ENCODE data around the gene ZBTB14. TPM values are rescaled to one million over a fixed set of nuclear protein-coding genes. Genes with fewer than 3 reads are reported as not detected.

Gene ZBTB14
- total RNA-seq, 1 donor from 2014 or later, result 16.7 TPM

DNA sequence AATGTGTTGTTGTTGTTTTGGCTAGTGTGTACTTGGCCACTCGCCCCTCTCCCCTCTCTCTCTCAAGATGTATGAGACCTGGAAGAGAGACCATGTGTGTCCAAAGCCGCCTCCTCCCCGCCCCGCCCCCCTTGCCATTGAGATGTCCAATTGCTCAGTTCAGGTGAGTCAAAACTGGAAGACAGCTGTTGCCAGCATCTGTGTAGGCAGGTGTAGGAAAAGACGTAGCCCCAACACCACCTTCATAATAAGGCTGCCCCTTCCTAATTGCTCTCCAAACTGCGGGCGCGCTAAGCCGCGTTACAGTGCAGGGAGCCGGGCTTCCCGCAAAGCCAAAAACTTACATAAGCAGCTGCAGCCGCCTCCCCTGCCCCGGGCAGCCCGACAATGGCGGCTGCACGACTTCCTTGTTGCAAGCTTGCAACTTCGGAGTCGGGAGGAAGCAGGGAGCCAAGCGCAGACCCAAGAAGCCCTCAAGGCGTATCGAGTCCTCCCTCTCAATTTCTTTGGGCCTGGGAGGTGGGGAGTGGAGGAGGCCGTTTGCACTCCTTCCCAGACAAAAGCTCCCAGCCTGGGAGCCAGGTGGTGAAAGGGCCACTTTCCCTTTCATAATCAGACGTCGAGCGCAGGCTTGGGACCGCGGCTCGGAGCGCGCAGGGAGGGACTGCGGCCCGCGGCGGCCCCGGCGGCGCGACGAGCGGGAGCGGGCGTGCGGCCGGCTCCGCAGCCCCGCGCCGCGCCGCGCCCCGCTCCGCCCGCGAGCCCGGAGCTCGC lies 882 bp downstream of the ZBTB14 start:
- ATAC-seq, result peak; percentile 3
- peak; percentile 75 for DNase-seq (ENCODE audit: low spot score)
- intact Hi-C loops (cut with DNase I), result no loop called here

DNA sequence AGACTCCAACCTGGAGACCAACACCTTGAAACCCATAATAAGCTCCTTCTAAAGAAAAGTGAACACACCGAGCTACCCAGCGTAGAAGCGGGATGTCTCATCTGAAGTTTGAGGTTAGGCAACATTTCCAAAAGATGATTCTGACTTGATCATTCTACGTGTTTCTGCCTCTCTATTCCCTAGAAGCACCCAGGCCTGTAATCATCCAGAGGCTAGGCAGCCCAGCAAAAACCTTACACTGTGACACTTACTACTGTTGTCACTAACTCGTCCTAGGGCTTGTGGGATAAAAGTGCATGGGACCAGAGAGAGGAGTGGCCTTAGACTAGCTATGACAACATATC lies 1.4 kb downstream of the ZBTB14 start:
- peak; percentile 3 for ATAC-seq
- intact Hi-C loops (cut with DNase I), result no loop called here

GRCh38 chr18:5288517-5288935 lies 7.0 kb downstream of the ZBTB14 start:
- no peak for DNase-seq (ENCODE audit: low spot score)
- intact Hi-C loops (cut with DNase I), result no loop called here
- no peak for ATAC-seq

More for the DNA sequence above, 1.4 kb downstream of the ZBTB14 start:
- DNase-seq (ENCODE audit: low spot score), result no peak

DNA sequence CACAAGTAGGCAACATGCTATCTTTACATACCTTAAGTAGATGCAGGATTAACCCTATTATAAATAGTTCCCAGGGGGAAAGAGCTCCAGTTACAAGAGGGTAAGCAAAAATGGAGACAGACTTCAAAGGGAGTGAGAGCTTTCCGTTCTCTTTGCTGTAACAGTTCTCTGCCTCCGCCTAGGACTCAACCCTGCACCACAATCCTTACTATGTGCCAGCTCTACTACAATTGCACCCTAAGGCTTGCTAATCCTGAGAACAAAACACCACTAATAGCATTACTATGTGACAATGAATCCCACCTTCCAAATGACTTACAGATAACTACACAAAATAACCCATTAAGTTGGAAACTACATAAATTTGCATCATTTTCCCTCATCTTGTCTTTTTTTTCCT lies 7.7 kb downstream of the ZBTB14 start:
- DNase-seq (ENCODE audit: low spot score) (no peak), ATAC-seq (no peak)
- intact Hi-C loops (cut with DNase I), result loop anchor here (1.0 kb wide), 1 partner anchor 48 kb away; no protein-coding TSS in a partner anchor

DNA sequence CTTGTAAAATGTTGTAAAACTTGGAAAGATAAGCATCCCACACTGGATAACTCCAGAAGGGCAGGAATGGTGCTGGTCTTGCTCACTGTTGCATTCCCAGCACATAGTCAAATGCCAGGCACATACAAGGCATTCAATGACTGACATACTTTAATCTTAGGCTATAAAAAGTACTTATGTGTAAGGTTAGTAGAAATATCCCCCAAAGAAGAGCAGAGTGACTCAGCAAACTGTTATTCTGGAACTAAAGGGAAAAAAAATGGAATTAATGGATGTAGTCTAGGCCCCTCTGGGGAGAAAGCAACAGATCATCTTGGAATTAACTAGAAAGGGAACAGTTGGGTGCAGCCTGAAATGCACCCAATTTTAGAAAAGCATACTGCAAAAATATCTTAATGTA lies 9.0 kb downstream of the ZBTB14 start:
- intact Hi-C loops (cut with DNase I), result no loop called here
- ATAC-seq (no peak), DNase-seq (ENCODE audit: low spot score) (no peak)

DNA sequence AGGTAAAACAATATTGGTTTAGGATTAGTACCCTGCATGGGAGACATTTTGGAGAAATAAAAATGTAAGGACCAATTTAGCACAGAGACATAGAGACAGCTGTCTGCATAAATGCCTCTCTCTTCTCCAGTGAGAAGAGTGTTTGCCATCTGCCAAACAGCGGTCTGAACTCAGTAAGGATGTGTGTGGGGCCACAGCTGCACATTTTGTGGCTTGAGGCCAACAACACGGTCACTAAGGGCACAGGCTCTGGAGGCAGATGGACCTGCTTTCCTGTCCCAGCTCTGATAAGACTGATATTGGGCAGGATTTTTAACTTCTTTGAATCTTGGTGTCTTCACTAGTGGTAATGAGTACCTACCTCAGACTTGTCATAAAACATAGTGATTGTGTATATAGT lies 10.2 kb downstream of the ZBTB14 start:
- intact Hi-C loops (cut with DNase I), result no loop called here
- ATAC-seq (no peak), DNase-seq (ENCODE audit: low spot score) (no peak)

DNA sequence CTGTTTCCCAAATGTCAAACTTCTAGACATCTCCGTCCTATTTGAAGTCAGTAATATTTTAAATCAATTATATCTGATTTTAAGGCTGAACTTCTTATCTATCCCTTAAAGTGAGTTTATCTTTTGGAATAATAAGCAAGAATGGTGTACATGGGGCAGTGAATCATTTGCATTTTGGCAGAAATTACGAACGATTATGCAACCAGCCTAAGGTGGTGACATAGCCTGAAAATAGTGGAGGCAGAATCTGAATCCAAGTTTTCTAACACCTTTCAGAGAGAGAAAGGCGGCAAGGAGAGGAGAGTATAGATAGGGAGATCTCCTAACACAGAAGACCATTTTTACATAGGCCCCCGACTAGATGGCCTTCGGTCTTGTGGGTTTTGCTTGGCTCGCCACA lies 10.7 kb downstream of the ZBTB14 start:
- ATAC-seq (no peak), DNase-seq (ENCODE audit: low spot score) (no peak)
- intact Hi-C loops (cut with DNase I), result no loop called here

- no peak for DNase-seq (ENCODE audit: low spot score)
- no peak for ATAC-seq
- intact Hi-C loops (cut with DNase I), result no loop called here
Observed at GRCh38 chr18:5282770-5283169, 12.8 kb downstream of the ZBTB14 start.

GRCh38 chr18:5276947-5277346 lies 18.6 kb downstream of the ZBTB14 start:
- ATAC-seq (no peak), DNase-seq (ENCODE audit: low spot score) (no peak)
- intact Hi-C loops (cut with DNase I), result no loop called here

DNA sequence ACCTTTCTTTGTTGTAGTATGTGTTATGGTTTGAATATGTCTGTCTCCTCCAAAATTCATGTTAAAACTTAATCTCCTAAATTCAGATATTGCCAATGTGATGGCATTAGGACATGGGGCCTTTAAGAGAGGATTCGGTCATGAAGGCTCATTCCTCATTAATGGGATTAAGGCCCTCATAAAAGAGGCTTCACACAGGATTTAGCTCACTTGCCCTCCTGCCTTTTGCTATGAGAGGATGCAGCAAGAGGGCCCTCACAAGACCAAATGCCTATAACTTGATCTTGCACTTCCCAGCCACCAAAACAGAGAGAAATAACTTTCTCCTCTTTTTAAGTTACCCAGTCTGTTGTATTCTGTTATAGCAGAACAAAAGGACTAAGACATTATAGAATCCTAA lies 19.7 kb downstream of the ZBTB14 start:
- intact Hi-C loops (cut with DNase I), result no loop called here
- ATAC-seq, result no peak
- no peak for DNase-seq (ENCODE audit: low spot score)

DNA sequence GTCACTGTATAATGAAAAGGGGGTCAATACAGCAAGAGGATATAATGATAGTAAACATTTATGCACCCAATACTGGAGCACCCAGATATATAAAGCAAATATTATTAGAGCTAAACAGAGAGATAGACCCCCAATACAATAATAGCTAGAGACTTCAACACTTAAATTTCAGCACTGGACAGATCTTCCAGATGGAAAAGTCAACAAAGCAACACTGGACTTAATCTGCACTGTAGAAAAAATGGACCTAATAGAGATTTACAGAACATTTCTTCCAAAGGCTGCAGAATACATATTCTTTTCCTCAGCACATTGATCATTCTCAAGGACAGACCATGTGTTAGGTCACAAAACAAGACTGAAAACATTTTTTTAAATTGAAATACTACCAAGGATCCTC lies 26.7 kb downstream of the ZBTB14 start:
- ATAC-seq (no peak), DNase-seq (ENCODE audit: low spot score) (no peak)
- intact Hi-C loops (cut with DNase I), result no loop called here

- no peak for DNase-seq (ENCODE audit: low spot score)
- ATAC-seq, result no peak
- intact Hi-C loops (cut with DNase I), result no loop called here
Observed at GRCh38 chr18:5266721-5267120, 28.8 kb downstream of the ZBTB14 start.

- ATAC-seq, result no peak
- DNase-seq (ENCODE audit: low spot score), result no peak
- intact Hi-C loops (cut with DNase I), result no loop called here
Observed at GRCh38 chr18:5253910-5254309, 41.6 kb downstream of the ZBTB14 start.

DNA sequence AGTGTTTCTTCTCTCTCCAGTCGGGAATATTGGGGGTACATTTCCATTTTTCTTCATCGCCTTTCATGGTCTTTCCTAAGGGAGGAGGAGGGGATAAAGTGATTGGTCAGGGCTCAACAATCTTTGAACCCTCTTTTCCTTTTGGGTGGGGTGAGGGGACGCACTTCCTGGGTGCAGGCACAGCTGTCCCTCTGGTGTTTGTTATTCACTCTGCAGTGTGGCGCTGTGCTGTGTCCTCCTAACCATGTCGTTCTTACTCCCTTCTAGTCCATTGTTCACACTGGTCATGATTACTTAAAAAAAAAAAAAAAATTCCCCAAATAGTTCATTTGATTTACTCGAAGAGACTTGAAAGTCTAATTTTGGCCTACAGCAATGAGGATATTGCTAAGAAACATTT lies 44.4 kb downstream of the ZBTB14 start:
- intact Hi-C loops (cut with DNase I), result no loop called here
- ATAC-seq (no peak), DNase-seq (ENCODE audit: low spot score) (no peak)

DNA sequence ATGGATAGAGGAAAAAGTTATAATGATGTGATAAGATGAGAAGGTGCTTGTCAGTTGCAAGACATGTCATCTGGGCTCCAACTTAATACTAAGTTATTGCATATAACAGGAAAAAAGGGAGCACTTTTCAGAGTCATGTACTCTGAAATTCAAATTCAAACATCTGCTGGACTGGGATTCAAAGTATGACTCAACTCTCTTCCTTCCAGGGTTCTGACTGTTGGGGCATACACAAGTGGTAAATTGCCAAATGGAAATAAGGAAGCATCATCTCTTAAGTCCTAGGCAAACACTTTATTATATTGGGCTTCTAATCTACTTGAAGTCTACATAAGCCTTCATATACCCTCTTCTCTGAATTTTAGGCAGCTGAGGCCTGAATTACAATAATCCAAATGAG lies 44.9 kb downstream of the ZBTB14 start:
- intact Hi-C loops (cut with DNase I), result no loop called here
- DNase-seq (ENCODE audit: low spot score) (no peak), ATAC-seq (no peak)

- intact Hi-C loops (cut with DNase I), result no loop called here
- ATAC-seq, result no peak
Observed at GRCh38 chr18:5244941-5245340, 50.6 kb downstream of the ZBTB14 start.

DNA sequence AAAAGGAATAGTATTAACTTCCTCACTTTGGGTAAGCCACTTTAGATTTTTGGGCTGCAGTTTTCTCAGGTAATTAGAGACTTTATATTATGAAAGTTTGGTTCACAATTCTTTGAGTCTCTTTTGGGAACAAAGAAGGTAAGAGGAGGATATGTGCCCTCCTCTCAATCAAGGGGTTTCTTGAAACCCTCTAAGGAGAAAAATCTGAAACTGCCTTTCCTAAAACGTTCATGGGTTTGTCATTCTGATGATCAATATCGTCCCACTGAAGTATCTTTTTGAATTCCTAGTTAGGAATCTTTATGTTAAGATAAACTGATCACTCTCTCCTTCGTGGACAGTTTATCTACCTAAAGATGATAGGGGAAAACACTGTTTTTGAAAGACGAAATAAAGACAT lies 56.1 kb downstream of the ZBTB14 start:
- ATAC-seq (no peak), DNase-seq (ENCODE audit: low spot score) (no peak)
- intact Hi-C loops (cut with DNase I), result no loop called here

More at GRCh38 chr18:5244941-5245340, 50.6 kb downstream of the ZBTB14 start:
- DNase-seq (ENCODE audit: low spot score), result no peak
